Neural crest cell (in vitro differentiated cells): Measurements from ENCODE around the gene PANK1. TPM values are rescaled to one million over a fixed set of nuclear protein-coding genes. Genes with fewer than 3 reads are reported as not detected.

Source experiments
- DNase-seq: peaks from one replicate; pipeline ENCODE4 v3.0.0; 2021; ENCODE audit warnings: low read depth, mixed read lengths, low spot score
- H3K27ac Mint-ChIP-seq: one replicate; pipeline ENCODE4 v1.8.0; 2021; ENCODE audit warnings: mild to moderate bottlenecking, mixed read lengths; ENCODE audit not compliant: unreplicated experiment
- H3K27me3 Mint-ChIP-seq: 2 replicates; pipeline ENCODE4 v1.8.0; 2021; ENCODE audit warnings: low read depth, mild to moderate bottlenecking, mixed read lengths
- H3K36me3 Mint-ChIP-seq: 2 replicates; pipeline ENCODE4 v1.8.0; 2021; ENCODE audit warnings: low read depth, mild to moderate bottlenecking, mixed read lengths
- H3K4me1 Mint-ChIP-seq: 2 replicates; pipeline ENCODE4 v1.8.0; 2021; ENCODE audit warnings: mixed read lengths
- H3K4me3 Mint-ChIP-seq: one replicate; pipeline ENCODE4 v1.8.0; 2021; ENCODE audit warnings: mild to moderate bottlenecking, mixed read lengths
- H3K9me3 Mint-ChIP-seq: 2 replicates; pipeline ENCODE4 v1.8.0; 2021; ENCODE audit warnings: mixed read lengths
- total RNA-seq: library from RNA; stranded (reverse); gene quantifications from 2 replicates; pipeline ENCODE4 v1.2.1, GENCODE V29; 2021
- TF ChIP-seq, protein P1 (sequence below): fragments of 200-600 bp; sonication (generic); conservative IDR thresholded peaks from 2 replicates; pipeline ENCODE4 v1.5.0; 2021; ENCODE audit warnings: antibody characterized with exemption, mild to moderate bottlenecking

Gene PANK1
- total RNA-seq, 1 donor from 2014 or later: 46.9 TPM

DNA sequence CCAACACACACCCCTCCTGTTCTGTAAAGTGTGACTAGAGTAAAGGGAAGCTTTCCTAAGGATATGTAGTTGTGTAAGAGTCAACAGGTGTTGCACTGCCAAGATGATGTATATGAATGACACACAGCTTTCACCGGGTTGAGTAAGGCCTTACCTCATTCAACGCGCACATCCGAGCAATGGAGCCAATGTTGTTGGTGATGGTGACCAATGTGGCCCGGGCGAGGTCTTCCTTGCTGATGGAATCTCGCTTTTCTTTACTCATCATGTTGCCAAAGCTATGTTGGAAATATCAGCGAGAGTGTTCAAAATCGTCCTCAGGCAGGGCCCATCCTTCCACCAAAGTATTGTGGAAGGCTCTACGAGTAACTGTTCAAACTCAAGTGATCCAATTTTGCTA, 52.0 kb downstream of the PANK1 start:
- H3K36me3 Mint-ChIP-seq: peaks cover 40% of the 10 kb centered on the region
- H3K27me3 Mint-ChIP-seq: no peaks in the 10 kb centered on the region
- peaks cover 16% of the 10 kb centered on the region for H3K4me1 Mint-ChIP-seq
- H3K27ac Mint-ChIP-seq: no peak overlapping the region
- no peak for DNase-seq
- H3K4me3 Mint-ChIP-seq: no peak overlapping the region
- no peaks in the 10 kb centered on the region for H3K9me3 Mint-ChIP-seq
- TF ChIP-seq, protein P1, sequence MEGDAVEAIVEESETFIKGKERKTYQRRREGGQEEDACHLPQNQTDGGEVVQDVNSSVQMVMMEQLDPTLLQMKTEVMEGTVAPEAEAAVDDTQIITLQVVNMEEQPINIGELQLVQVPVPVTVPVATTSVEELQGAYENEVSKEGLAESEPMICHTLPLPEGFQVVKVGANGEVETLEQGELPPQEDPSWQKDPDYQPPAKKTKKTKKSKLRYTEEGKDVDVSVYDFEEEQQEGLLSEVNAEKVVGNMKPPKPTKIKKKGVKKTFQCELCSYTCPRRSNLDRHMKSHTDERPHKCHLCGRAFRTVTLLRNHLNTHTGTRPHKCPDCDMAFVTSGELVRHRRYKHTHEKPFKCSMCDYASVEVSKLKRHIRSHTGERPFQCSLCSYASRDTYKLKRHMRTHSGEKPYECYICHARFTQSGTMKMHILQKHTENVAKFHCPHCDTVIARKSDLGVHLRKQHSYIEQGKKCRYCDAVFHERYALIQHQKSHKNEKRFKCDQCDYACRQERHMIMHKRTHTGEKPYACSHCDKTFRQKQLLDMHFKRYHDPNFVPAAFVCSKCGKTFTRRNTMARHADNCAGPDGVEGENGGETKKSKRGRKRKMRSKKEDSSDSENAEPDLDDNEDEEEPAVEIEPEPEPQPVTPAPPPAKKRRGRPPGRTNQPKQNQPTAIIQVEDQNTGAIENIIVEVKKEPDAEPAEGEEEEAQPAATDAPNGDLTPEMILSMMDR: no peak

DNA sequence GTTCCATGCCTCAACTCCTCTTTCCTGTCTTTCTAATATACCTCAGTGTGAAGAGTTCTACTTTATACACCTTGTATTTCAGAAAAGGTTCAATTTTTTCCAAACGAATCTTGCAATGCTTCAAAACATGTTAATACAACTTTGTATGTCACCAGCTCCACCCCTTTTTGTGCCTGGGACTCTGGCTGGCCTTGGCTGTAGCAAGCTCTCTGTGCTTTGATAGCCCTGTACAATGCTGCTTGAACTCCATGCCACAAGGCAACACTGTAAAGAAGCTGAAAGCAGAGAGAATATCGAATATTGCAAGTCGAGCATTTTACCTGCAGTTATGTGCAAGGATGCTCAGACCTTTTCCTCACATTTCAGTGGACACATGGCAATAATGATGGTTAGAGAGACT, 52.5 kb downstream of the PANK1 start:
- H3K9me3 Mint-ChIP-seq: no peaks in the 10 kb centered on the region
- peaks cover 16% of the 10 kb centered on the region for H3K4me1 Mint-ChIP-seq
- no peak overlapping the region for H3K27ac Mint-ChIP-seq
- TF ChIP-seq, protein P1: no peak
- no peak overlapping the region for H3K4me3 Mint-ChIP-seq
- peaks cover 43% of the 10 kb centered on the region for H3K36me3 Mint-ChIP-seq
- no peak for DNase-seq
- H3K27me3 Mint-ChIP-seq: no peaks in the 10 kb centered on the region

DNA sequence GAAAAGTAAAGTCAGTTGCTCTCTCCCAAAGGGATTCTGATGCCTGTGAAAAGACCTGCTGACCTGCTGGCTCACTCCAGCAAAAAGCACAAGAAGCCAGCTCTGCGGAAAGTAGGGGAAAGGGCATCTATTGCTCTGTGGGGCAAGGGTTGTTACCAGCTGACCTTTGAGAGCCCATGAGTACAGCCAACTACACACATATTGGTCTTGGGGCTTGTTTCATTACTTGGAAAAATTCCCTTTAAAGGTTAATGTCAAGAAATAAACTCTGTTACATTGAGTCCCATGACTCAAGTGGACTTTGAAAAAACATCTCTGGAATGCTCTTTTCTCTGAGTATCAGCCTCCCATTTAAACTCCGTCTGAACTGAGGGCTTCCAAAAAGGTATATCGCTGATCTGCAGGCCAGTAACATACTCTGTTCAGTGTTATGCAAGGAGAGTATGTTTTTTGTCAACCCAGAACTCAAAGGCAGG, 53.2 kb downstream of the PANK1 start:
- Mint-ChIP-seq H3K9me3 (no peaks in the 10 kb centered on the region), H3K27ac (no peak overlapping the region), H3K27me3 (no peaks in the 10 kb centered on the region), H3K4me3 (no peak overlapping the region), H3K4me1 (peaks cover 16% of the 10 kb centered on the region), H3K36me3 (peaks cover 46% of the 10 kb centered on the region)
- TF ChIP-seq, protein P1: no peak
- no peak for DNase-seq

DNA sequence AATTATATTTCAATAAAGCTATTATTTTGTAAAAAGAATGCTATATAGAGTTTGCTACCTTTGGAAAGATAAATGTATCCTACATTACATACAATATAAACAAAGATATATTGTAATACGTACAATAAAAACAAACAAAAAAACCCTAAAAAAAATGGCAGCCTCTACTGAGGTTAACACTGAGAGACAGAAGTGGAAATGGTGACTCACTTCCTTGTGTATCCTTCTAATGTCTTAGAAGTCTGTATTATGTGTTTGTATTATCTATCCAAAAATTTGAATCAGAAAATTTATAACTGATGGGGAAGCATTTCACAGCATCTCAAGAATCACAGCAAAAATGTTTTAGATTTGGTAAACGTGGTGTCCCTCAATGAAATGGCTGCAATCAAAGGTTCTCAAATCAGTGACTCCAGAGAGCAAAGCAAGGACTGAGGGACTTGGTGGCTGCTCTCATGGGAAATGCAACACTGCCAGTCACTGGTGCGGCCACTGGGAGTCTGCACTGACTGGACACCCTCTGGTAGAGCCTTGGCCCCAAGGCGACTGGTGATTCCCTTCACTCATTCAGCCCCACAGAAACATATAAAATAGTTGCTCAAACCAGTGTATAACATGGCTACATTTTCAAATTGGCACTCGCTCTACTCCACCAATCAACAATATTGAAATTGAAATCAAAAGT, 53.8 kb downstream of the PANK1 start:
- Mint-ChIP-seq H3K4me1 (peaks cover 16% of the 10 kb centered on the region), H3K9me3 (no peaks in the 10 kb centered on the region), H3K4me3 (no peak overlapping the region), H3K36me3 (peaks cover 48% of the 10 kb centered on the region), H3K27ac (no peak overlapping the region), H3K27me3 (no peaks in the 10 kb centered on the region)
- TF ChIP-seq, protein P1: no peak
- no peak for DNase-seq

DNA sequence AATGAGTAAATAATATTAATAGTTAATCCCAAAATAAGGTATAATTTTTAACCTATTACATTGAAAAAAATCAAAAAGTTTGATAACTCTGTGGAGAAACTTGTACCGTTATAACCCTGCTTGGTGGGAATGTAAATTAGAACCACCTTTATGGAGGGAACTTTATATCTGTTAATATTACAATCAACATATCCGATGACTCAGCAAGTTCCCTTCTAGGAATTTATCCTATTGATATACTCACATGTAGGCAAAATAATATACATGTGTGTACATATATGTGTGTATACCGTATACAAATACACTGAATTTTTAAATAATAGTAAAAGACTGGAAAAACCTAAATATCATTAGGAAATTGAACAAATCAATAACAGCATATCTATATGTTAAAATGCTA, 54.7 kb downstream of the PANK1 start:
- H3K4me3 Mint-ChIP-seq: no peak overlapping the region
- no peaks in the 10 kb centered on the region for H3K9me3 Mint-ChIP-seq
- no peaks in the 10 kb centered on the region for H3K27me3 Mint-ChIP-seq
- H3K36me3 Mint-ChIP-seq: peaks cover 51% of the 10 kb centered on the region
- TF ChIP-seq, protein P1: no peak
- no peak overlapping the region for H3K27ac Mint-ChIP-seq
- DNase-seq: no peak
- H3K4me1 Mint-ChIP-seq: peaks cover 16% of the 10 kb centered on the region
